HG03442 (cell line): ENCODE results near the gene SYTL3.

Experiments
- ATAC-seq: cut with Tn5 transposase; IDR thresholded peaks from one replicate; pipeline ENCODE4 v1.9.1; 2021; ENCODE audit warnings: mild to moderate bottlenecking, moderate library complexity; ENCODE audit not compliant: unreplicated experiment

SYTL3 gene

GRCh38 chr6:158756977-158757752 lies 107.3 kb downstream of the SYTL3 start:
- ATAC-seq = no peak

GRCh38 chr6:158757753-158758090 lies 107.9 kb downstream of the SYTL3 start:
- ATAC-seq = no peak

- no peak for ATAC-seq
These were observed 108.6 kb downstream of the SYTL3 start for GRCh38 chr6:158758451-158758860.

GRCh38 chr6:158758941-158759479 lies 109.2 kb downstream of the SYTL3 start:
- ATAC-seq = no peak

- ATAC-seq = no peak
These were observed 110.2 kb downstream of the SYTL3 start for GRCh38 chr6:158759966-158760617.

- no peak for ATAC-seq
These were observed 110.9 kb downstream of the SYTL3 start for GRCh38 chr6:158760618-158761250.

- ATAC-seq = no peak
These were observed 111.9 kb downstream of the SYTL3 start for GRCh38 chr6:158761746-158762145.

- ATAC-seq = no peak
These were observed 113.1 kb downstream of the SYTL3 start for GRCh38 chr6:158762787-158763433.

- no peak for ATAC-seq
These were observed 113.8 kb downstream of the SYTL3 start for GRCh38 chr6:158763434-158764182.

GRCh38 chr6:158764183-158764849 lies 114.5 kb downstream of the SYTL3 start:
- no peak for ATAC-seq

- ATAC-seq = no peak
These were observed 115.1 kb downstream of the SYTL3 start for GRCh38 chr6:158764926-158765325.

- ATAC-seq = no peak
These were observed 115.7 kb downstream of the SYTL3 start for GRCh38 chr6:158765499-158766068.

GRCh38 chr6:158766621-158767455 lies 117.0 kb downstream of the SYTL3 start:
- no peak for ATAC-seq

GRCh38 chr6:158767709-158768108 lies 117.9 kb downstream of the SYTL3 start:
- no peak for ATAC-seq

- no peak for ATAC-seq
These were observed 118.6 kb downstream of the SYTL3 start for GRCh38 chr6:158768436-158768835.

GRCh38 chr6:158769234-158769770 lies 119.4 kb downstream of the SYTL3 start:
- ATAC-seq = no peak

GRCh38 chr6:158769771-158770432 lies 120.0 kb downstream of the SYTL3 start:
- no peak for ATAC-seq
